WERI-Rb-1 (cell line): ENCODE measurements around the gene IL34.

Experiments
- DNase-seq: peaks from one replicate; pipeline ENCODE4 v3.0.0-alpha.2; 2020
- H3K27ac ChIP-seq: fragments of 250-450 bp; sonication (Bioruptor Pico); 2 replicates; pipeline ENCODE4 v1.5.1; 2020; ENCODE audit warnings: mild to moderate bottlenecking, moderate library complexity
- H3K27me3 ChIP-seq: fragments of 250-450 bp; sonication (Bioruptor Pico); 2 replicates; pipeline ENCODE4 v1.5.1; 2021; ENCODE audit warnings: mild to moderate bottlenecking, low read depth, moderate library complexity; ENCODE audit not compliant: insufficient read depth, severe bottlenecking
- H3K36me3 ChIP-seq: fragments of 250-450 bp; sonication (Bioruptor Pico); 2 replicates; pipeline ENCODE4 v1.5.1; 2020; ENCODE audit warnings: mild to moderate bottlenecking, moderate library complexity
- H3K4me3 ChIP-seq: 2 replicates; pipeline ENCODE4 v1.5.1; 2011; ENCODE audit warnings: low read depth, mild to moderate bottlenecking, control low read depth, low read length
- H3K9me3 ChIP-seq: fragments of 250-450 bp; sonication (Bioruptor Pico); 2 replicates; pipeline ENCODE4 v1.5.1; 2021; ENCODE audit warnings: mild to moderate bottlenecking, moderate library complexity; ENCODE audit not compliant: severe bottlenecking
- TF ChIP-seq, protein P1 (sequence below): IDR thresholded peaks from 2 replicates; pipeline ENCODE4 v1.5.1; 2011; ENCODE audit warnings: low read depth, mild to moderate bottlenecking, control low read depth, inconsistent platforms, low read length

IL34 gene

DNA sequence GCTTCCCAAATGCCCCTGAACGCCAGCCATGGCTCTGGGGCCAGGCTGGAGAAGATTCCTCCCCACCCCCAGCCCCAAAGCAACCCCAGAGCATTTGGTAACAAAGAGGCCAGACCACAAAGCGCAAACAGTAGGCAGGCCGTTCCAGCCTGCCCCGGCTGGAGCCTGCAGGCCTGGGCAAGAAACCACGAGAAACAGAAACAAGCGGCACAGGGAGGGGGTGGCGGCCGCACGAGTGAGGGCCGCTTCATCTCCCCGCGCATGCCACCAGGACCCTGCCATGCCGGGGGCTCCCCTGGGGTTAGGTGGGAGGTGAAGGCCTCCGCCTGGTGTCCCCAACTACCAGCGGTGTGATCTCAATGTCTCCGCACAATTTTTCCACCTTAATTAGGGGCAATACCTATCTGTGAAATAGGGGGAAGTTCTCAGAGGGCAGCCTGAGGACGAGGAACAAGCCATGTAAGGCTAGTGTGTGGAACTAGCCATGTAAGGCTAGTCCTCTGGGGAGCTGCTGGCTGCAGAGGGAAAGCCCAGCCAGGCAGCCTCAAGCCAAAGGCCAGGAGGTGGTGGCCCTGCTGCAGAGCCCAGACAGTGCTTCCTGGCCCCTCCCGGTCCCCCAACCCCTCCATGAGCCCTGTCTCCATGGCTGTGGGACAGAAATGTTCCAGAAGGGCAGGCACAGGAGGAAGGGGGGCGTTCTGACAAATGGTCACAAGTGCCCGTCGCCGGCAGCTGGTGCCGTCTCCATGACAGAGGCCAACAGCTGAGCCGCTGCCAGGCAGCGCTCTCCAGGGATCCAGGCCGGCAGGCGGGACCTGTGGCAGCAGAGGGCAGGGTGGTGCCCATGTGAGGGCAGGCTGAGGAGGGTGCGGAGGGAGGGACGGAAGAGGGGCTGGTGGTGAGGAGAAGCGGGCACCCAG is 54.0 kb downstream of the IL34 start:
- Histone ChIP-seq H3K36me3 (peaks cover 14% of the 10 kb centered on the region), H3K27me3 (no peaks in the 10 kb centered on the region), H3K9me3 (no peaks in the 10 kb centered on the region), H3K27ac (no peak overlapping the region), H3K4me3 (no peak overlapping the region)
- TF ChIP-seq, protein P1, sequence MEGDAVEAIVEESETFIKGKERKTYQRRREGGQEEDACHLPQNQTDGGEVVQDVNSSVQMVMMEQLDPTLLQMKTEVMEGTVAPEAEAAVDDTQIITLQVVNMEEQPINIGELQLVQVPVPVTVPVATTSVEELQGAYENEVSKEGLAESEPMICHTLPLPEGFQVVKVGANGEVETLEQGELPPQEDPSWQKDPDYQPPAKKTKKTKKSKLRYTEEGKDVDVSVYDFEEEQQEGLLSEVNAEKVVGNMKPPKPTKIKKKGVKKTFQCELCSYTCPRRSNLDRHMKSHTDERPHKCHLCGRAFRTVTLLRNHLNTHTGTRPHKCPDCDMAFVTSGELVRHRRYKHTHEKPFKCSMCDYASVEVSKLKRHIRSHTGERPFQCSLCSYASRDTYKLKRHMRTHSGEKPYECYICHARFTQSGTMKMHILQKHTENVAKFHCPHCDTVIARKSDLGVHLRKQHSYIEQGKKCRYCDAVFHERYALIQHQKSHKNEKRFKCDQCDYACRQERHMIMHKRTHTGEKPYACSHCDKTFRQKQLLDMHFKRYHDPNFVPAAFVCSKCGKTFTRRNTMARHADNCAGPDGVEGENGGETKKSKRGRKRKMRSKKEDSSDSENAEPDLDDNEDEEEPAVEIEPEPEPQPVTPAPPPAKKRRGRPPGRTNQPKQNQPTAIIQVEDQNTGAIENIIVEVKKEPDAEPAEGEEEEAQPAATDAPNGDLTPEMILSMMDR = no peak
- DNase-seq = no peak

DNA sequence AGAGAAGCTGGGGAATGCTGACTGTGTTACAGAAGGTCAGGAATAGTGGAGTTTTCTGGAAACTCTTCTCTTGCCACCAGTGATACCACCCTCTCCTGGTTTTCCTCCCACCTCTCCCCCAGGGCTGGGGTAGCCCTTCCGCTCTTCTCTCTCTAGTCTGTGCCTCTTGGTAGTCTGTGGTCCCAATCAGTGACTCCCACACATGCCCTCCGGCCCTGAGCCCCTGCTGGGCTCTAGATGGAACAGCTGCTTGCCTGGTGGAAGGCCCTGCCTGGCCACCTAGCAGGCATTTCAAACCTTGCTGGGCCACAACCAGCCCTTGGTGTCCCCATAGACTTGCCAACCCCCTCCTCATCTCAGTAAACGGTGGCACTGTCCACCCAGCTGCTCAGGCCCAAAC is 54.7 kb downstream of the IL34 start:
- H3K27ac ChIP-seq = no peak overlapping the region
- TF ChIP-seq, protein P1 = no peak
- no peak overlapping the region for H3K4me3 ChIP-seq
- H3K9me3 ChIP-seq = no peaks in the 10 kb centered on the region
- H3K36me3 ChIP-seq = peaks cover 14% of the 10 kb centered on the region
- no peak for DNase-seq
- no peaks in the 10 kb centered on the region for H3K27me3 ChIP-seq

DNA sequence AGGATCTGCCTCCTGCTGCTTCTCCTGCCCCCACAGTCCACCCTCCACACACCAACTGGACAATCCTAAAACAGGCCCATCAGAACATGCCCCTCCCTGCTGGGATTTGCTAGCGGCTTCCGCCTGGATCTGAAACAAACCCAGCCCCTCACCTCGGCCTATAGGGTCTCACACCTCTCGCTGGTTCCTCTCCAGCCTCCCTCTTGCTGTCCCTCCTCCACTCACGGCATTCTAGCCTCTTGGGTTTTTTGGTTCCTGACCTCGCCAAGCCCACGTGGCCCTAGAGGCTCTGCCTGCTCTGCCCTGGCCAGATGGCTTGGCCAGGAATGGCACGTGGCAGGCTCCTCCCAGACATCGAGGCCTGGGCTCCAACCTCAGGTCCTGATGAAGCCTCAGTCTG is 55.2 kb downstream of the IL34 start:
- Histone ChIP-seq H3K9me3 (no peaks in the 10 kb centered on the region), H3K36me3 (peaks cover 14% of the 10 kb centered on the region), H3K4me3 (no peak overlapping the region), H3K27me3 (no peaks in the 10 kb centered on the region), H3K27ac (no peak overlapping the region)
- TF ChIP-seq, protein P1 = no peak
- DNase-seq = no peak

DNA sequence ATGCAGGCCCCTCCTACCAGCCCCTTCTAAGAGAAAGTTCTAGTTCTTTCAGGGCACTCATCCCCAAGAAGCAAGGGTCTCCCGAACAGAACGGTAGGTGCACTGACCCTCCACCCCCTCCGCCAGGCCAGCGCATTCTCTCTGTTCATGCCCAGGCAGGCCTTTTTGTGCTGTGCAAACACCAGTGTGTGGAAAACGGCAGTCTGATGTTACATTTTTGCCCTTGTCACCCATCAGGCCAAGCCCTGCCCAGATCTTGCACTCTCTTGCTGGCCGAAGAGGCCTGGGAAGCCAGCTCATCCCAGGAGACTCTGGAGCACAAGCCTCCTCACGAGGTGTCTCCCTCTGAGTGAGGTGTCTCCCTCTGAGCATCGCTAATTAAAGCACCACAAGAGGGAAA is 55.6 kb downstream of the IL34 start:
- DNase-seq = no peak
- Histone ChIP-seq H3K36me3 (peaks cover 14% of the 10 kb centered on the region), H3K9me3 (no peaks in the 10 kb centered on the region), H3K4me3 (no peak overlapping the region), H3K27ac (no peak overlapping the region), H3K27me3 (no peaks in the 10 kb centered on the region)
- TF ChIP-seq, protein P1 = no peak

DNA sequence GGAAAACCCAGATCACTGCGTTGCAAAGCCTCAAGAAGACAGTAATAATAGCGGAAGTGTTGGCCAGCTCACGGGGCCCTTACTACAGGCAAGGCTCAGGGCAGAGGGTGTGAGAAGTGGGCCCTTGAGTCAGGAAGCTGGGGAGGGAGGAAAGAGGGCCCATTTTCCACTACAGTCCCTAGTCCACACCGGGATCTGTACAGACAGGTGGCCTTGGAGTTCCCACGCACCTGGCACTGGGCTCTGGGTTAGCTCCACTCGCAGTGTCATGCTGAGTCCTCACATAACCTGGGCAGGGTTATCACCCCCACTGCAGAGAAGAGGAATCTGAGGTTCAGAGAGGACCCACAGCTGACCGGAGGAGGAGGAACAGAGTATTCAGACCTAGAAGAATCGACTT is 56.3 kb downstream of the IL34 start:
- TF ChIP-seq, protein P1 = no peak
- Histone ChIP-seq H3K27me3 (no peaks in the 10 kb centered on the region), H3K27ac (peak overlapping the region; percentile 61; the same call in 1 of the 2 replicates), H3K4me3 (no peak overlapping the region), H3K36me3 (peaks cover 14% of the 10 kb centered on the region), H3K9me3 (no peaks in the 10 kb centered on the region)
- no peak for DNase-seq
